ENCODE measurements around the gene MOV10L1.

DNA sequence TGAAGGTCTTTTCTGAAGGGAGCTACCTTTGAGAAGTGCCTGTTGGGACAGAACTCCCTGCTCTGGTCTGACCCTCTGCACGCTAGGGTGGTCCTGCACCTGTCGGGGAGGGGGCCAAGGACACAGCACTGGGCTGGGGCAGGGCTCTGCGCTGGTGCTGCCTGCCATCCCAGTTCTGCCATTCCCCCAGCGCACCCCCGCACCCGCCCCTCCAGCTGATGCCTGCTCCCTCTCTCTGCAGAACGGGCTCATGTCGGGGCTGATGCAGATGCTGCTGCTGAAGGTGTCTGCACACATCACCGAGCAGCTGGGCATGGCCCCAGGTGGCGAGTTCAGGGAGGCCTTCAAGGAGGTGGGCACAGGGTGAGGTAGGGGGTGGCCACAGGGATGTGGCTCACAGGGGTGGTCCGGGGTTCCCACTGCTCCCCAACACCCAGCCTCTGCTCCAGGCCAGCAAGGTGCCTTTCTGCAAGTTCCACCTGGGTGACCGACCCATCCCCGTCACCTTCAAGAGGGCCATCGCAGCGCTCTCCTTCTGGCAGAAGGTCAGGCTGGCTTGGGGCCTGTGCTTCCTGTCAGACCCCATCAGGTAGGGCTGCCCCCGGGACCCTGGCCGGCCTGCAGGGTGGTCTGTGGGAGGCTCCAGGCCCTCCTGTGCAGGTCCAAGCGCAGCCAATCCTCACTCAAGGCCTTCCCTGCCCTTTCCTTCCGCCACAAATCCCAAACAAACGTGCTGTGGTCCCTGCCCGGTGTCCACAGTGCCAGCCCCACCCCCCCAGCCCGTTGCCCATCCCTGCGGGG, 107.4 kb downstream of the MOV10L1 start:
- TF ChIP-seq, protein P1, sequence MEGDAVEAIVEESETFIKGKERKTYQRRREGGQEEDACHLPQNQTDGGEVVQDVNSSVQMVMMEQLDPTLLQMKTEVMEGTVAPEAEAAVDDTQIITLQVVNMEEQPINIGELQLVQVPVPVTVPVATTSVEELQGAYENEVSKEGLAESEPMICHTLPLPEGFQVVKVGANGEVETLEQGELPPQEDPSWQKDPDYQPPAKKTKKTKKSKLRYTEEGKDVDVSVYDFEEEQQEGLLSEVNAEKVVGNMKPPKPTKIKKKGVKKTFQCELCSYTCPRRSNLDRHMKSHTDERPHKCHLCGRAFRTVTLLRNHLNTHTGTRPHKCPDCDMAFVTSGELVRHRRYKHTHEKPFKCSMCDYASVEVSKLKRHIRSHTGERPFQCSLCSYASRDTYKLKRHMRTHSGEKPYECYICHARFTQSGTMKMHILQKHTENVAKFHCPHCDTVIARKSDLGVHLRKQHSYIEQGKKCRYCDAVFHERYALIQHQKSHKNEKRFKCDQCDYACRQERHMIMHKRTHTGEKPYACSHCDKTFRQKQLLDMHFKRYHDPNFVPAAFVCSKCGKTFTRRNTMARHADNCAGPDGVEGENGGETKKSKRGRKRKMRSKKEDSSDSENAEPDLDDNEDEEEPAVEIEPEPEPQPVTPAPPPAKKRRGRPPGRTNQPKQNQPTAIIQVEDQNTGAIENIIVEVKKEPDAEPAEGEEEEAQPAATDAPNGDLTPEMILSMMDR (IDR thresholded peaks at IDR 0.05): no peak
- TF ChIP-seq POLR2A (IDR thresholded peaks at IDR 0.05; ENCODE audit: low read depth): no peak

Measured in esophagus muscularis mucosa (tissue), 3 donors.